GM18873 (cell line): Measurements from ENCODE around the gene ATP1A3.

Experiments
- ATAC-seq: cut with Tn5 transposase; IDR thresholded peaks from one replicate; pipeline ENCODE4 v1.9.1; 2021; ENCODE audit warnings: mild to moderate bottlenecking, moderate library complexity, moderate number of reproducible peaks; ENCODE audit not compliant: unreplicated experiment, low FRiP score

ATP1A3 gene

GRCh38 chr19:41919948-41920712, 73.9 kb downstream of the ATP1A3 start:
- ATAC-seq, result no peak

GRCh38 chr19:41918653-41919244, 75.3 kb downstream of the ATP1A3 start:
- no peak for ATAC-seq

- no peak for ATAC-seq
Observed at GRCh38 chr19:41918095-41918494, 75.9 kb downstream of the ATP1A3 start.

- ATAC-seq, result no peak
Observed at GRCh38 chr19:41917676-41918075, 76.4 kb downstream of the ATP1A3 start.
